Lower leg skin (tissue), 3 donors: Measurements from ENCODE around the gene PCDH15.

ENCODE experiments used
- POLR2A ChIP-seq, 2 donors: fragments of 450-650 bp; IDR thresholded peaks; one replicate each; pipeline ENCODE4 v1.6.1; 2016 to 2017; ENCODE audit warnings: antibody characterized with exemption in 2 of 2, mild to moderate bottlenecking in 1 of 2, moderate library complexity in 1 of 2
- TF ChIP-seq, protein P1 (sequence below), 3 donors: fragments of 450-650 bp; IDR thresholded peaks; one replicate each; pipeline ENCODE4 v1.5.1; 2016; ENCODE audit warnings: antibody characterized with exemption in 3 of 3, mild to moderate bottlenecking in 3 of 3, moderate library complexity in 2 of 3

DNA sequence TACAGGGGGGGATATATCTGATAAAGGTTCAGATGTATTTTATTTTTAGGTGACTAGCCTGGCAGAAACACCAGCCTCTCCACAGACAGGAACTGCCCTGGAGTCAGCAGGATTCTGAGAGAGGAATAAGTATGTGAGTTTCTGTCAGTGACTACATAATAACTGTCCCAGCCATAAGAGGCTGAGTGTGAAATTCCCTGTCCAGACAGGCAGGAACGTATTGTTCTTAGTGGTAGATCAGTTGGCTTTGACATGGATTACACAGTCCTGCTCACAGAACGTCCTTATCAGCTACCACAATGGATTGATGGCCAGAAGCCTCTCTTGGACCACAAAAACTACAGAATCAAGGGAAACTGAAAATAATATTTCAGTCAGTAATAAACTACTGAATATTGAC, 709.8 kb downstream of the PCDH15 start:
- TF ChIP-seq, protein P1, sequence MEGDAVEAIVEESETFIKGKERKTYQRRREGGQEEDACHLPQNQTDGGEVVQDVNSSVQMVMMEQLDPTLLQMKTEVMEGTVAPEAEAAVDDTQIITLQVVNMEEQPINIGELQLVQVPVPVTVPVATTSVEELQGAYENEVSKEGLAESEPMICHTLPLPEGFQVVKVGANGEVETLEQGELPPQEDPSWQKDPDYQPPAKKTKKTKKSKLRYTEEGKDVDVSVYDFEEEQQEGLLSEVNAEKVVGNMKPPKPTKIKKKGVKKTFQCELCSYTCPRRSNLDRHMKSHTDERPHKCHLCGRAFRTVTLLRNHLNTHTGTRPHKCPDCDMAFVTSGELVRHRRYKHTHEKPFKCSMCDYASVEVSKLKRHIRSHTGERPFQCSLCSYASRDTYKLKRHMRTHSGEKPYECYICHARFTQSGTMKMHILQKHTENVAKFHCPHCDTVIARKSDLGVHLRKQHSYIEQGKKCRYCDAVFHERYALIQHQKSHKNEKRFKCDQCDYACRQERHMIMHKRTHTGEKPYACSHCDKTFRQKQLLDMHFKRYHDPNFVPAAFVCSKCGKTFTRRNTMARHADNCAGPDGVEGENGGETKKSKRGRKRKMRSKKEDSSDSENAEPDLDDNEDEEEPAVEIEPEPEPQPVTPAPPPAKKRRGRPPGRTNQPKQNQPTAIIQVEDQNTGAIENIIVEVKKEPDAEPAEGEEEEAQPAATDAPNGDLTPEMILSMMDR (IDR thresholded peaks at IDR 0.05), result no peak
- TF ChIP-seq POLR2A (IDR thresholded peaks at IDR 0.05), result no peak
